Activated T-helper 1 cell treated with anti-CD3 and anti-CD28 coated beads, Interleukin-12 subunit alpha, Interleukin-12 subunit beta, Interleukin-2, Interleukin-4 antibody, amounts not matched to agents 30 ng/mL and 10 ng/mL and 1 ng/mL, durations not matched to agents 14 hours and 24 hours and 36 hours (primary cell): ENCODE measurements around the gene ZNF580. TPM values are rescaled to one million over a fixed set of nuclear protein-coding genes. Genes with fewer than 3 reads are reported as not detected.

Experiments used
- DNase-seq: peaks from one replicate; pipeline ENCODE4 v3.0.0; 2021; ENCODE audit warnings: low spot score
- H3K27ac Mint-ChIP-seq: one replicate; pipeline ENCODE4 v1.8.0; 2021; ENCODE audit warnings: mild to moderate bottlenecking, mixed read lengths
- H3K27me3 Mint-ChIP-seq: one replicate; pipeline ENCODE4 v1.8.0; 2022; ENCODE audit warnings: mild to moderate bottlenecking, moderate library complexity, mixed read lengths; ENCODE audit not compliant: insufficient read depth
- H3K36me3 Mint-ChIP-seq: one replicate; pipeline ENCODE4 v1.8.0; 2021; ENCODE audit warnings: low read depth, mixed read lengths
- H3K4me1 Mint-ChIP-seq: one replicate; pipeline ENCODE4 v1.8.0; 2021; ENCODE audit warnings: low read depth, mixed read lengths
- H3K4me3 Mint-ChIP-seq: one replicate; pipeline ENCODE4 v1.8.0; 2021; ENCODE audit warnings: mild to moderate bottlenecking, moderate library complexity, mixed read lengths
- H3K9me3 Mint-ChIP-seq: one replicate; pipeline ENCODE4 v1.8.0; 2021; ENCODE audit warnings: mixed read lengths
- intact Hi-C: fragments of 100-400 bp; cut with micrococcal nuclease; formaldehyde crosslinking; loops from one replicate; pipeline ENCODE4 v1.15.1; 2024
- total RNA-seq: library from RNA; stranded (reverse); gene quantifications from 2 replicates; pipeline ENCODE4 v1.2.3, GENCODE V29; 2022

Gene ZNF580
- total RNA-seq, 1 donor from 2014 or later = 39.8 TPM

DNA sequence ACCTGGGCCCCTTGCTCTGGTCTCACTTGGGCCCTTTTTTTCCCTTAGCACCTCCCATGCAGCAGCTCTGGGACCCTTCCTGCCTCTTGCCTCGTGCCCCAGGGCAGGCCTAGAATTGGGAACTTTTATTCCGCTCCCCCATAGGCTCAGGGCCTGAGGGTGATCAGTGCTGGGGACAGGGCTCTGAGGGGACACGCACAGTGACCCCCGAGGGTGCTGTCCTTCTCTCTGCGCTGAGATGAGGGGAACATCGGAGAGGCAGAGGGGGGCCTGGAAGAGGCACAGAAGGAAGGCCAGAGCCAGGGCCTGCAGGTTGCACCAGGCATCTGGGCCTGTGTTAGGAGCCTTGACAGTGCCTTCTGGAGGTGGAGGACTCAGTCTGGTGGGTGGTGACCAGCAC lies 45.0 kb downstream of the ZNF580 start:
- intact Hi-C loops = no loop called here
- Mint-ChIP-seq H3K9me3 (no peaks in the 10 kb centered on the region), H3K4me3 (no peak overlapping the region), H3K4me1 (no peaks in the 10 kb centered on the region), H3K27ac (no peak overlapping the region), H3K36me3 (peaks cover 6% of the 10 kb centered on the region), H3K27me3 (no peaks in the 10 kb centered on the region)
- no peak for DNase-seq

DNA sequence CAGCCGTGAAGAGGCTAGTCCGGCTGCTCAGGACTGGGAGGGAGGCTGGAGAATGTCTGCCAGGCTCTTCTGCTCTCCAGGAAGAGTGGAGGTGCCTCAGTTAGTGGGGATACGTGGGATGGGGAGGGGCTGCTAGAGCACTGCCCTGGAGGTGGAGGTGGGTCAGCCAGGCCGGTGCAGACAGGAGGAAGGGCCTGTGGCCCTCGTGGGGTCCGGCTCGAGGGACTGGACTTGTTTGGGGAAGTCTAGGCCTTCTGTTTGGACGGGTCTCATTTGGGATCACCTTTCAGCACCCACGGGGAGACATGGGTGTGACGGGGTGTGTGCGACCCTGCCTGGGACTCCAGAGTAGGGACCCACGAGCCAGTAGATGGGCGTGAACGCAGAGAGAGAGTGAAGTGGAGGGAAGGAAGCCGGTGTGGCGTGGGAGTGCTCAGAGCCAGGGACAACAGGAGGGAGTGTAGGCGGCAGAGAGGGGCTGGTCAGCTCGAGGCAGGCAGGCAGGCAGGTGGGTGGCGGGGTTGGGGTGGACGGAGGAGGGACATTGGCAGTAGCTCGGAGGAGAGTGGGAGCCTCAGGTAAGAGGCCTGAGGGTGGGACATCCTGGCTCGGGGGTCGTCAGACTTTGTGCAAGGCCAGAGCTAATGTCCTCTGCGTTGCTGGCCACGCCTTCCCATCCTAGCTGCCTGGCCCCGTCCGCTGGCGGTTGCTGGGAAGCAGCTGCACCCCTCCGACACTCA lies 45.7 kb downstream of the ZNF580 start:
- H3K4me3 Mint-ChIP-seq = no peak overlapping the region
- no peak overlapping the region for H3K27ac Mint-ChIP-seq
- H3K9me3 Mint-ChIP-seq = no peaks in the 10 kb centered on the region
- DNase-seq = no peak
- peaks cover 6% of the 10 kb centered on the region for H3K36me3 Mint-ChIP-seq
- intact Hi-C loops = no loop called here
- no peaks in the 10 kb centered on the region for H3K4me1 Mint-ChIP-seq
- H3K27me3 Mint-ChIP-seq = no peaks in the 10 kb centered on the region

GRCh38 chr19:55687281-55688201 lies 46.7 kb downstream of the ZNF580 start:
- no peaks in the 10 kb centered on the region for H3K27me3 Mint-ChIP-seq
- intact Hi-C loops = no loop called here
- H3K36me3 Mint-ChIP-seq = peaks cover 6% of the 10 kb centered on the region
- no peak for DNase-seq
- no peaks in the 10 kb centered on the region for H3K9me3 Mint-ChIP-seq
- H3K4me1 Mint-ChIP-seq = no peaks in the 10 kb centered on the region
- no peak overlapping the region for H3K27ac Mint-ChIP-seq
- H3K4me3 Mint-ChIP-seq = no peak overlapping the region

DNA sequence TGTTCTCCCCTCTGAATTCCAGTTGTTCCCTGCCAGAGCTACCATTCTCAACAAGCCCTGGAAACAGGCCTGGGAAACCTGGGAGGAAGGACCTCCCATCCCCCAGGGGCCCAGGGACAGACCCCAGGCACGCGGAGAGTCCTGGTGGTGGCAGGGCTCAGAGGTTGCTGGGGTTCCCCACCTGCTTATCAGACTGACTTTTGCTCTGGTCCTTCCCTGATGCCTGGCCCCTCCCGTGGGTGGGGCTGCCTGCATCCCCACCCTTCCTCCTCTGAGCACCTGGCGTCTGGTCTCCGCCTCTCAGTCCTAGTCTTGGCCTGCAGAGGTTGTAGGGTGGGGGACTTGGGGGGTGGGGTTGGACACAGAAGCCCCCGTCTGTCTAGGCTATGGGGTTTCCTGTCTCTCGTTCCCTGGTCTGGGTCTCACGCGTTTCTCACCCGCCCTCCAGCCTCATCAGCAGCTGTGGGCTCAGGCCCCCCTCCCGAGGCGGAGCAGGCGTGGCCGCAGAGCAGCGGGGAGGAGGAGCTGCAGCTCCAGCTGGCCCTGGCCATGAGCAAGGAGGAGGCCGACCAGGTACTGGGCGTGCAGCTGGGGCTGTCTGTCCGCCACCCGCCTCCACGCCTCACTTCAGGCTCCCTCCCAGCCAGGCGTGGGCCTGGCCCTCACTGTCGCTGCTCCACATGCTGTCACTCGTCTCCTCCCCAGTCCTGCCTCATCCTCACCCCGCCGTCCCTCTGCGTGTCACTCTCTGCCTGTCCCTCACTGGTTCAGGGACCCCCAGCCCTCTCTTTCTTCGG lies 47.8 kb downstream of the ZNF580 start:
- H3K27me3 Mint-ChIP-seq = no peaks in the 10 kb centered on the region
- H3K9me3 Mint-ChIP-seq = no peaks in the 10 kb centered on the region
- no peak overlapping the region for H3K4me3 Mint-ChIP-seq
- intact Hi-C loops = no loop called here
- peaks cover 12% of the 10 kb centered on the region for H3K36me3 Mint-ChIP-seq
- H3K27ac Mint-ChIP-seq = no peak overlapping the region
- DNase-seq = no peak
- no peaks in the 10 kb centered on the region for H3K4me1 Mint-ChIP-seq

DNA sequence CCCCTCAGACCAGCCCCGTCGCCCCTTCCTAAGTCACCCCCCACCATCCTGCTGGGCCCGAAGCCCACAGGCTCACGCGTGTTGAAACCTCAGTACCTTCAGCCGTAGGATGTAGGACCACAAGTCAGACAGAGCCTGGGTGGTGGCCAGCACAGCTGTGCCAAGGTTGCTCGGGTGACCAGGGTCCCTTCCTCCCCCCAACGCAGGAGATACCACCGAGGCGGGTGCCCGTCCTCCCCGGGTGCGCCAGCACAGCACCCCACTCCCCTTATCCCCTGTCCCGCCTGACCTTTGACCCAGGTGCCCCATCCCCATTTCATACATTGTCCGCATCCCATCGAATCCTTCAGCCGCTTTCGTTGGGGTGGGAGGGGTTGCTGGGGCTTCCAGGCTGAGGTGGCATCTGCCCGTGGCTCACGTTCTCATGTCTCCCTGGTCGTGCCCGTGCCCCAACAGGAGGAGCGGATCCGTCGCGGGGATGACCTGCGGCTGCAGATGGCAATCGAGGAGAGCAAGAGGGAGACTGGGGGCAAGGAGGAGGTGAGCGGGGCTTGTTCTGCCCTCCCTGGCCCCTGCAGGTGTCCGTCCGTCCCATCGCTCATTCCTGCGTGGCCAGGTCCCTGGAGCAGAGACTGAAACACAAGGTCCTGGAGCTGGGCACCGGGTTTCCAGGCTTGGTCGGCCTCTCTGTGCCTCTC lies 48.8 kb downstream of the ZNF580 start:
- DNase-seq = no peak
- intact Hi-C loops = no loop called here
- H3K4me1 Mint-ChIP-seq = no peaks in the 10 kb centered on the region
- H3K27ac Mint-ChIP-seq = no peak overlapping the region
- H3K27me3 Mint-ChIP-seq = no peaks in the 10 kb centered on the region
- no peak overlapping the region for H3K4me3 Mint-ChIP-seq
- no peaks in the 10 kb centered on the region for H3K9me3 Mint-ChIP-seq
- H3K36me3 Mint-ChIP-seq = peaks cover 11% of the 10 kb centered on the region

GRCh38 chr19:55690109-55690768 lies 49.4 kb downstream of the ZNF580 start:
- H3K27me3 Mint-ChIP-seq = no peaks in the 10 kb centered on the region
- no peaks in the 10 kb centered on the region for H3K9me3 Mint-ChIP-seq
- no peak for DNase-seq
- H3K27ac Mint-ChIP-seq = no peak overlapping the region
- peaks cover 9% of the 10 kb centered on the region for H3K36me3 Mint-ChIP-seq
- no peak overlapping the region for H3K4me3 Mint-ChIP-seq
- intact Hi-C loops = no loop called here
- H3K4me1 Mint-ChIP-seq = no peaks in the 10 kb centered on the region

DNA sequence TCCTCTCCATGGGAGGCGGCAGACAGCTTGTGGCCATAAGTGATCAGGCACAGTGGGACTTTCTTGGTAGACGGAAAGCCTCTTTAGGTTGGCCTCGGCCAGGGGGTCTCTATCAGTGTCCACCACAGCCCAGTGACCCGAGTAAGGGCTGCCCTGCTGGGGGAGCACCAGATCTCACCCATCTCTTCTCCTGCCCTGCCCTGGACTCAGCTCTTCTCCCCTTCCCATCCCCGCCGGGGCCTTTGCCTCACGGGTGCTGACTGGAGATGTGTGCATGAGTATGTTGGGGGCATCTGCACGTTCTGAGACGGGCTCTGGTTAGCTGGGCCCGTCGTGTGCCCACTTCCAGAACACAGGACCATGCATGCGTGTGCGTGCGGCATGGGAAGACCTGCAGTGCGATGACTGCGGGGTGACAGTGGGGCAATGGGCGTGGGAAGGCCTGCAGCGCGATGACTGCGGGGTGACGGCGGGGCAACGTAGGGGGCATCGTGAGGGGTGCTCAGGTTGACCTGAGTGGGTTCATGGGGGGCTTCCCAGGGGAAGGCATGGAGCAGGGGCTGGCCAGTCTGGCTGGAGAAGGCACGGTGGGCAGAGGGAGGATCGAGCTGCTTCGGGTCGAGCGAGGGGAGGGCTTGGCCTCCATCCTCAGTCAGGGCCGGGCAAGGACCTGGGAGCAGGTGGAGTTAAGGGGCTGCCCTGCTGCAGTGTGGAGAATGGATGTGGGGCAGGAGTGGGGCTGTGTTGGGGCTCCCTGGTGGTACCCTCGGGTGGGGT lies 50.2 kb downstream of the ZNF580 start:
- Mint-ChIP-seq H3K27ac (no peak overlapping the region), H3K9me3 (no peaks in the 10 kb centered on the region), H3K4me3 (no peak overlapping the region), H3K4me1 (no peaks in the 10 kb centered on the region), H3K27me3 (no peaks in the 10 kb centered on the region), H3K36me3 (peaks cover 11% of the 10 kb centered on the region)
- intact Hi-C loops = no loop called here
- DNase-seq = no peak

GRCh38 chr19:55691561-55692481 lies 51.0 kb downstream of the ZNF580 start:
- H3K36me3 Mint-ChIP-seq = peaks cover 8% of the 10 kb centered on the region
- no peaks in the 10 kb centered on the region for H3K4me1 Mint-ChIP-seq

DNA sequence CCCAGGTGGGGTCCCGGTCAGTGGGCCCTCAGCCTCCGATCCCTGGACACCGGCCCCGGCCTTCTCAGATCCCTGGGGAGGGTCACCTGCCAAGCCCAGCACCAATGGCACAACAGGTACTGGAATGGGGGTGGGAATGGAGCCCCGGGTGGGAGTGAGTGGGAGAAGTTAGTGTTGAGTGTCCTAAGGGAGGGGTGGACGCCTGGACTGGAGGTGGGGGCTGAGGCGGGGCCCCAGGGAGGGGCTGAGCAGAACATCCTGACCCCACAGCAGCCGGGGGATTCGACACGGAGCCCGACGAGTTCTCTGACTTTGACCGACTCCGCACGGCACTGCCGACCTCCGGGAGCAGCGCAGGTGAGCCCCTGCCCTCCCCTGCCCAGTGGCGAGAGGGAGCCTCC lies 51.9 kb downstream of the ZNF580 start:
- H3K36me3 Mint-ChIP-seq = peaks cover 13% of the 10 kb centered on the region
- no peaks in the 10 kb centered on the region for H3K27me3 Mint-ChIP-seq
- H3K4me3 Mint-ChIP-seq = no peak overlapping the region
- H3K9me3 Mint-ChIP-seq = no peaks in the 10 kb centered on the region
- no peak for DNase-seq
- H3K4me1 Mint-ChIP-seq = no peaks in the 10 kb centered on the region
- no peak overlapping the region for H3K27ac Mint-ChIP-seq
- intact Hi-C loops = no loop called here

More at GRCh38 chr19:55691561-55692481, 51.0 kb downstream of the ZNF580 start:
- DNase-seq = no peak
- intact Hi-C loops = no loop called here
- Mint-ChIP-seq H3K27me3 (no peaks in the 10 kb centered on the region), H3K27ac (no peak overlapping the region), H3K4me3 (no peak overlapping the region), H3K9me3 (no peaks in the 10 kb centered on the region)
